Activated T-cell treated with anti-CD3 and anti-CD28 coated beads, Interleukin-2, amount 50 U/mL, for 24 hours (primary cell): ENCODE data around the gene RCVRN.

Source experiments
- DNase-seq: peaks from one replicate; pipeline ENCODE4 v3.0.0-alpha.2; 2020
- H3K27ac Mint-ChIP-seq: 2 replicates; pipeline ENCODE4 v1.8.0; 2020; ENCODE audit warnings: mild to moderate bottlenecking, mixed read lengths
- H3K27me3 Mint-ChIP-seq: 2 replicates; pipeline ENCODE4 v1.8.0; 2020; ENCODE audit warnings: mixed read lengths
- H3K36me3 Mint-ChIP-seq: 2 replicates; pipeline ENCODE4 v1.8.0; 2020; ENCODE audit warnings: low read depth, mixed read lengths
- H3K4me1 Mint-ChIP-seq: 2 replicates; pipeline ENCODE4 v1.8.0; 2020; ENCODE audit warnings: low read depth, mixed read lengths
- H3K4me3 Mint-ChIP-seq: 2 replicates; pipeline ENCODE4 v1.8.0; 2020; ENCODE audit warnings: mild to moderate bottlenecking, moderate library complexity, mixed read lengths
- H3K9me3 Mint-ChIP-seq: 2 replicates; pipeline ENCODE4 v1.8.0; 2020; ENCODE audit warnings: mixed read lengths

RCVRN gene

DNA sequence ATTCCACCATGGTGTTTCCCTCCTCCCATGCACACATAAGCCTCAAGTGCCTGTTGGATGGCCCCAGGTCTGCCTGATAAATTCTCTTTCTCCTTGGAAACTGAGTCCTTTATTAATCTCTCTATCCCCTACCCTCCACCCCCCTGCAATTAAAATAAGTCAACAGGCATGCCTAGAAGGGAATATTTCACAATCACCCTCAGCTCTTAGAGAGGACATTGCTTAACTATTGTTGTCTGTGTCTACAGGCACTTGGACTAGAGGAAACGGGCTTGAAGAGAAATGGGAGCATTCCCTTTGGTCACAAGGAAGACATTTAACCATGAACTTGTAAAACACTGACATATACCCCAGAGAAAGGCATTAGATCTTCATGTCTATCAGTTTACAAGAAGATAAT lies 39.5 kb downstream of the RCVRN start:
- Mint-ChIP-seq H3K4me3 (no peak overlapping the region), H3K9me3 (peaks cover 2% of the 10 kb centered on the region), H3K27me3 (peaks cover 14% of the 10 kb centered on the region), H3K36me3 (no peaks in the 10 kb centered on the region), H3K4me1 (no peaks in the 10 kb centered on the region), H3K27ac (no peak overlapping the region)
- no peak for DNase-seq

DNA sequence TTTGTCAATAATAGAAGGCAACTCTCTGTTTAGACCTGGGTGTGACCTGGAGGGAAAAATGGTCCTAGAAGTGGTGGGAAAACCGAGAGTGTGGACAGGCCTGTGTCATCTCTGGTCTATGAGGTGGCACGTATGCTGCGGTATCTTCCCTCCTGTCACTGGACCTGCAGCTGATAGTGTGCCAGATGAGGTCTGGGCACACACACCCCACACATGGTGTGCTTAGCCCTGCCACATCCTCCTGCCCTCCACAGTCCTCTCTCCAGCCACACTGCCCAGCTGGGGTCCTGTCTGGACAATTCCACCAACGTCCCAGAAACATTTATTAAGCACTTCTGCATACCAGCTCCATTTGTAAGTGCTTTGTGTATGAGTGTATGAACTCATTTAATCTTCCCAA lies 42.1 kb downstream of the RCVRN start:
- Mint-ChIP-seq H3K27me3 (peaks cover 12% of the 10 kb centered on the region), H3K27ac (no peak overlapping the region), H3K9me3 (peaks cover 4% of the 10 kb centered on the region), H3K36me3 (no peaks in the 10 kb centered on the region), H3K4me3 (no peak overlapping the region), H3K4me1 (no peaks in the 10 kb centered on the region)
- no peak for DNase-seq

DNA sequence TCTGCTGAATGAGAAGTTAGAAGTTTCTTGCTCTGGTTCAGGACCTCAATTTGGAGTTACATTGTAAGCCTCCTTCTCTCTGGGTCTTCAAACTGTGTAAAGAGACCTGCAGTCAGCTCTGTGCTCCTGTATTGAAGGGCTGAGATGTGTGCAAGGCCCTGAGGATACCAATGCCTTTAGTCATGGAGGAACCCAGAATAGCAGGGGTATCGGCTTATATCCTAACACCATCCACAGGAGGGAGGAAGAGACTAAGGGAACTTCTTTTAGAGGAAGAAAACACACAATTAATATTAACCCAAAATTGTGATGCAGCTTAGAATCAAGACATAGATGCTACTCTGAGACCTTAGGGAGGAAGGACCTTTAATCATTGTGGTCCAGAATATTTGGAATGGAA lies 42.9 kb downstream of the RCVRN start:
- H3K9me3 Mint-ChIP-seq: peaks cover 5% of the 10 kb centered on the region
- peaks cover 9% of the 10 kb centered on the region for H3K27me3 Mint-ChIP-seq
- H3K4me3 Mint-ChIP-seq: no peak overlapping the region
- no peaks in the 10 kb centered on the region for H3K4me1 Mint-ChIP-seq
- no peaks in the 10 kb centered on the region for H3K36me3 Mint-ChIP-seq
- no peak overlapping the region for H3K27ac Mint-ChIP-seq
- no peak for DNase-seq

DNA sequence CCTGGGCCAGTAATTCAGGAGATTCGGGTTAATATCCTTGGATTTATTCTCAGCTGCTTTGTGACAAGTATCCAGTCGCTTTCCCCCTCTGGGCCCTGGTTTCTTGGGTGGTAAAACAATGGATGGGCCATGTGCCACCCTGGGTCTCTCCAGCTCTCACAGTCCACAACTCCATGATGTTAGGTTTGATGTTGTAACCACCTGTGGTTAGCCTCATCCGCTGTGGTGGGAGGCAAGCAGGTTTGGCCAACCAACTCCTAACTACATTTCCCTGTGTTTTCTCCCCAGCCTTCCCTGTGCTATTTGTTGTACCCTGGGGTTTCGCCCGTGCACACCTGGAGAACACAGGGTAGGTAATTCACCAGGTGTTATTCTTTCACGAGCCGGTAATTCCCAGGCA lies 44.2 kb downstream of the RCVRN start:
- H3K4me3 Mint-ChIP-seq: no peak overlapping the region
- H3K9me3 Mint-ChIP-seq: peaks cover 5% of the 10 kb centered on the region
- no peak for DNase-seq
- no peaks in the 10 kb centered on the region for H3K4me1 Mint-ChIP-seq
- H3K27ac Mint-ChIP-seq: no peak overlapping the region
- no peaks in the 10 kb centered on the region for H3K36me3 Mint-ChIP-seq
- H3K27me3 Mint-ChIP-seq: peaks cover 9% of the 10 kb centered on the region

DNA sequence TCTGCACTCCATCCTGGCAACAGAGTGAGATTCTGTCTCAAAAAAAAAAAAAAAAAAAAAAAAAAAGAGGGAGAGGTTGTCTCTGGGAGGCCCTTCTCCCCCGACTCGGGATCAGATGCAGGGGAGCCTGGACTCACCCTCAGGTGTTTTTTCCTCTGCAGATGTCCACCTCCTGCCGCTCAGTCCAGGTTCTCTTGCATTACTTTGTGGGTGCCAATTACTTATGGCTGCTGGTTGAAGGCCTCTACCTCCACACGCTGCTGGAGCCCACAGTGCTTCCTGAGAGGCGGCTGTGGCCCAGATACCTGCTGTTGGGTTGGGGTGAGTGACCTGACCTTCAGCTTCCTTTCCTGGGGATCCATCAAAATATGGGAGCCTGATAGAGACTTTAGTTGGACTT lies 45.3 kb downstream of the RCVRN start:
- Mint-ChIP-seq H3K4me1 (no peaks in the 10 kb centered on the region), H3K36me3 (no peaks in the 10 kb centered on the region), H3K27ac (no peak overlapping the region), H3K9me3 (peaks cover 5% of the 10 kb centered on the region), H3K4me3 (no peak overlapping the region), H3K27me3 (peaks cover 9% of the 10 kb centered on the region)
- DNase-seq: no peak

DNA sequence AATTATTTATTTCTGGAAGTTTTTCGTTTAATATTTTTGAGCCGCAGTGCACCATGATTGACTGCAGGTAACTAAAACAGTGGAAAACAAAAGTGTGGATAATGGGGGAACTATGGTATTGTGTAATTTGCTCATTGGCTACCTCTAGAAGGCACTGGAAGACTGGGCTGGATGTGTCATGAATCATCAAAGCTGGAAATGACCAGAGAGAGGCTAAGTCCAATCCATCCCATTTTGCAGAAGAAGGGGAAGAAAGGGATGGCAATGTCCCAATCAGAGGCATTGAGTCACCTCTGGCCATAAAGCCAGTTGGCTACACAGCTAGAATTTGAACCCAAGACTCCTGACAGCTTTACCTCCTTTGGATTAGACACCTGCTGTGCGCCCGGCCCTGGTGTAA lies 50.0 kb downstream of the RCVRN start:
- Mint-ChIP-seq H3K4me3 (no peak overlapping the region), H3K27ac (no peak overlapping the region), H3K27me3 (peaks cover 2% of the 10 kb centered on the region), H3K4me1 (no peaks in the 10 kb centered on the region), H3K9me3 (peaks cover 4% of the 10 kb centered on the region), H3K36me3 (no peaks in the 10 kb centered on the region)
- DNase-seq: no peak

DNA sequence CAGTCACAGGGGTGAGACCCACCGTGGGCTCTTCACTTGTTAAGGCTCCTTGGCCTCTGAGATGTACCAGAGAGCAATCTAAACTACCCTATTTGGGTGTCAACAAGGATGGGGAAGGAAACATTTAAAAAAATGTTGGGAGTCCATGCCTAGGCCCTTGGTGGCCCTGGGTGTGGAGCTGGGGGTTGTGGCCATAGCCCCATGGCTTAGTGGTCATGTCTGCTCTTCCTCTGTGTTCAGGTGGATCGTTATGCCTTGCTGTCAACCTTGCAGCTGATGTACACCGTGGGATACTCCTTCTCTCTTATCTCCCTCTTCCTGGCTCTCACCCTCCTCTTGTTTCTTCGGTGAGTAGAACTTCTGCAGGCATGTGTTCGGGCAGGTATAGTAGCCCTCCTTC lies 50.8 kb downstream of the RCVRN start:
- Mint-ChIP-seq H3K4me1 (no peaks in the 10 kb centered on the region), H3K27me3 (peaks cover 2% of the 10 kb centered on the region), H3K4me3 (no peak overlapping the region), H3K27ac (no peak overlapping the region), H3K9me3 (peaks cover 4% of the 10 kb centered on the region), H3K36me3 (no peaks in the 10 kb centered on the region)
- DNase-seq: no peak

DNA sequence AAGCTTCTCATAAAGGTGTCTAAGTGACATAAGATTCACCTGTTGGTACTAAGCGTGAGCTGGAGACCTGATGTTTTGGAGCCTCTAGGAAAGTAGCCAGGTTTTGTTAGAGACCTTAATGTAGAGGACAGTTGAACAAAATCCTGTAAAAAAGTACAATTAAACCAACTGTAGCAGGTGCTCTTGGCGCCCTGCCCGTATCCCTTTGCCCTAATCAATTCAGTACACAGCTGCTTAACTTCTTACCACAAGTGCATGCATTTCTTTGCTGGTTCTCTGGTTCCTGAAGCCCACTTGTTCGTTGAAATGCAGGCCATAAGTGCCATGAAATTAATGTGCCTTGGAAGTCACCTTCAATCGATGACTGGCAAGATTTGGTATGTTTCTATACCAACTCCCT lies 54.9 kb downstream of the RCVRN start:
- H3K36me3 Mint-ChIP-seq: no peaks in the 10 kb centered on the region
- no peak for DNase-seq
- H3K27ac Mint-ChIP-seq: no peak overlapping the region
- no peaks in the 10 kb centered on the region for H3K4me1 Mint-ChIP-seq
- no peak overlapping the region for H3K4me3 Mint-ChIP-seq
- H3K9me3 Mint-ChIP-seq: no peaks in the 10 kb centered on the region
- H3K27me3 Mint-ChIP-seq: peaks cover 16% of the 10 kb centered on the region
